Ectodermal cell (in vitro differentiated cells): Measurements from ENCODE around the gene DMKN.

Experiments
- H3K27ac ChIP-seq: 2 replicates; pipeline ENCODE4 v1.7.0; 2013; ENCODE audit warnings: mild to moderate bottlenecking, low read depth, low read length; ENCODE audit not compliant: insufficient read depth, poor library complexity, severe bottlenecking
- H3K27me3 ChIP-seq: 2 replicates; pipeline ENCODE4 v1.7.0; 2013; ENCODE audit warnings: mild to moderate bottlenecking, low read length; ENCODE audit not compliant: insufficient read depth, control insufficient read depth, poor library complexity, severe bottlenecking
- H3K36me3 ChIP-seq: one replicate; pipeline ENCODE4 v1.7.0; 2013; ENCODE audit warnings: low read length; ENCODE audit not compliant: control insufficient read depth, insufficient read depth
- H3K4me1 ChIP-seq: one replicate; pipeline ENCODE4 v1.7.0; 2013; ENCODE audit warnings: low read length; ENCODE audit not compliant: control insufficient read depth, insufficient read depth
- H3K4me3 ChIP-seq: 2 replicates; pipeline ENCODE4 v1.7.0; 2013; ENCODE audit warnings: low read depth, low read length, control low read depth; ENCODE audit not compliant: insufficient read depth
- H3K9me3 ChIP-seq: 2 replicates; pipeline ENCODE4 v1.7.0; 2013; ENCODE audit warnings: mild to moderate bottlenecking, low read length, moderate library complexity; ENCODE audit not compliant: control insufficient read depth
- WGBS, 2 experiments: methylation state at CpG; one replicate each; pipeline ENCODE4 v1.1.7; 2013; ENCODE audit warnings: missing lambda C conversion rate in 2 of 2; 5-methylcytosine and 5-hydroxymethylcytosine counted together

Gene DMKN

GRCh38 chr19:35549879-35550523 lies 36.6 kb upstream of the DMKN start:
- H3K27me3 ChIP-seq: no peaks in the 10 kb centered on the region
- H3K36me3 ChIP-seq: no peaks in the 10 kb centered on the region
- H3K4me3 ChIP-seq: no peak overlapping the region
- H3K27ac ChIP-seq: no peak overlapping the region
- peaks cover 4% of the 10 kb centered on the region for H3K4me1 ChIP-seq
- 94 to 95% methylated on average over 15 of the region's 15 CpGs for WGBS, 2 experiments
- no peaks in the 10 kb centered on the region for H3K9me3 ChIP-seq

GRCh38 chr19:35549174-35549788 lies 35.8 kb upstream of the DMKN start:
- Histone ChIP-seq H3K27me3 (no peaks in the 10 kb centered on the region), H3K4me1 (peaks cover 7% of the 10 kb centered on the region), H3K9me3 (no peaks in the 10 kb centered on the region), H3K36me3 (no peaks in the 10 kb centered on the region), H3K4me3 (no peak overlapping the region), H3K27ac (no peak overlapping the region)
- 32 to 33% methylated on average over 6 of the region's 6 CpGs for WGBS, 2 experiments

GRCh38 chr19:35546532-35546931 lies 33.1 kb upstream of the DMKN start:
- Histone ChIP-seq H3K9me3 (no peaks in the 10 kb centered on the region), H3K27ac (no peak overlapping the region), H3K36me3 (no peaks in the 10 kb centered on the region), H3K27me3 (no peaks in the 10 kb centered on the region), H3K4me3 (no peak overlapping the region), H3K4me1 (peaks cover 8% of the 10 kb centered on the region)
- WGBS, 2 experiments: 92 to 93% methylated on average over 8 of the region's 8 CpGs

GRCh38 chr19:35545855-35546381 lies 32.5 kb upstream of the DMKN start:
- H3K4me3 ChIP-seq: peak overlapping the region; percentile 73
- H3K9me3 ChIP-seq: no peaks in the 10 kb centered on the region
- H3K4me1 ChIP-seq: peaks cover 8% of the 10 kb centered on the region
- whole genome bisulfite sequencing, 2 experiments: 7% methylated on average over 27 of the region's 27 CpGs
- H3K27me3 ChIP-seq: no peaks in the 10 kb centered on the region
- no peaks in the 10 kb centered on the region for H3K36me3 ChIP-seq
- H3K27ac ChIP-seq: no peak overlapping the region

GRCh38 chr19:35545001-35545854 lies 31.8 kb upstream of the DMKN start, which contains the start of gene TMEM147:
Gene TMEM147, plus strand, starts transcription at chr19:35545626. Its CDS starts 114 bp downstream, at chr19:35545740.
- WGBS, 2 experiments: 0% methylated on average over 85 of the region's 85 CpGs
- H3K9me3 ChIP-seq: no peaks in the 10 kb centered on the region
- H3K27ac ChIP-seq: no peak within 1 kb of the TSS
- peaks cover 8% of the 10 kb centered on the region for H3K4me1 ChIP-seq
- H3K27me3 ChIP-seq: no peaks in the 10 kb centered on the region
- peak within 1 kb of the TSS; percentile 73 for H3K4me3 ChIP-seq
- no peaks in the 10 kb centered on the region for H3K36me3 ChIP-seq

GRCh38 chr19:35544110-35544802 lies 30.8 kb upstream of the DMKN start:
- Histone ChIP-seq H3K27ac (no peak overlapping the region), H3K4me3 (peak overlapping the region; percentile 73), H3K9me3 (no peaks in the 10 kb centered on the region), H3K36me3 (no peaks in the 10 kb centered on the region), H3K4me1 (peaks cover 8% of the 10 kb centered on the region), H3K27me3 (no peaks in the 10 kb centered on the region)
- 72 to 78% methylated on average over 3 of the region's 3 CpGs for WGBS, 2 experiments

GRCh38 chr19:35543280-35544109 lies 30.0 kb upstream of the DMKN start:
- no peak overlapping the region for H3K4me3 ChIP-seq
- no peaks in the 10 kb centered on the region for H3K36me3 ChIP-seq
- WGBS, 2 experiments: 95 to 96% methylated on average over 15 of the region's 15 CpGs
- H3K27me3 ChIP-seq: no peaks in the 10 kb centered on the region
- H3K4me1 ChIP-seq: peaks cover 8% of the 10 kb centered on the region
- no peak overlapping the region for H3K27ac ChIP-seq
- no peaks in the 10 kb centered on the region for H3K9me3 ChIP-seq

GRCh38 chr19:35542209-35542608 lies 28.8 kb upstream of the DMKN start:
- WGBS, 2 experiments: 95 to 96% methylated on average over 11 of the region's 11 CpGs
- H3K4me3 ChIP-seq: no peak overlapping the region

GRCh38 chr19:35540356-35540927 lies 27.0 kb upstream of the DMKN start:
- H3K27ac ChIP-seq: no peak overlapping the region
- H3K4me3 ChIP-seq: no peak overlapping the region
- 91 to 92% methylated on average over 7 of the region's 7 CpGs for WGBS, 2 experiments
- no peaks in the 10 kb centered on the region for H3K36me3 ChIP-seq
- H3K27me3 ChIP-seq: no peaks in the 10 kb centered on the region
- H3K9me3 ChIP-seq: no peaks in the 10 kb centered on the region
- H3K4me1 ChIP-seq: peaks cover 4% of the 10 kb centered on the region

More at GRCh38 chr19:35542209-35542608, 28.8 kb upstream of the DMKN start:
- Histone ChIP-seq H3K27me3 (no peaks in the 10 kb centered on the region), H3K4me1 (peaks cover 8% of the 10 kb centered on the region), H3K9me3 (no peaks in the 10 kb centered on the region), H3K36me3 (no peaks in the 10 kb centered on the region), H3K27ac (no peak overlapping the region)
